HCT116 (cell line): ENCODE results near the gene TEX261. TPM values are rescaled to one million over a fixed set of nuclear protein-coding genes. Genes with fewer than 3 reads are reported as not detected.

Experiments
- ATAC-seq: fragments of 200-7000 bp; cut with Tn5 transposase; 2 replicates; pipeline ENCODE4 v1.9.1; 2020; ENCODE audit warnings: mild to moderate bottlenecking, moderate library complexity
- BruUV-seq: library from RNA; stranded (reverse); fragments of 400-500 nt; replicated peaks from 2 replicates; lab custom pipeline; 2021; lab: Mats Ljungman, UMichigan
- CTCF ChIA-PET: fragments of 300-600 bp; sonication (Branson Sonifier 250); formaldehyde crosslinking; loops from one replicate; lab custom pipeline; 2021; ENCODE audit warnings: antibody characterized with exemption; lab: Charles Lee
- POLR2A ChIA-PET: fragments of 300-600, 350-600 bp; sonication (Branson Sonifier 250); formaldehyde crosslinking; loops from one replicate; lab custom pipeline; 2021; ENCODE audit warnings: antibody characterized with exemption; lab: Charles Lee
- RAD21 ChIA-PET, 2 experiments: fragments of 300-600 bp; sonication (Branson Sonifier 250); formaldehyde crosslinking; loops; one replicate each; lab custom pipeline; 2023; ENCODE audit warnings: low total read pairs in 2 of 2; ENCODE audit not compliant: uncharacterized antibody in 2 of 2, unreplicated experiment in 2 of 2, low non-redundant PET in 1 of 2; lab: Charles Lee
- DNase-seq: peaks from one replicate; pipeline ENCODE4 v3.0.0-alpha.2; 2010; ENCODE audit warnings: low read depth, low spot score
- H2AFZ ChIP-seq: fragments of 200-600 bp; shearing (Covaris generic), sonication (generic); 2 replicates; pipeline ENCODE4 v1.6.1; 2017; ENCODE audit warnings: low read depth, mixed run types, mixed read lengths, antibody characterized with exemption, low read length; ENCODE audit not compliant: poor library complexity, severe bottlenecking
- H3K27ac ChIP-seq: 2 replicates; pipeline ENCODE4 v1.5.1; 2012; ENCODE audit warnings: low read depth, low read length
- H3K27me3 ChIP-seq: fragments of 200-600 bp; sonication (generic); 2 replicates; pipeline ENCODE4 v1.6.1; 2016; ENCODE audit warnings: mixed run types, low read length, mixed read lengths; ENCODE audit not compliant: insufficient read depth
- H3K36me3 ChIP-seq, 2 experiments: fragments of 200-500 bp in 1 of 2; fragments of 200-600 bp in 1 of 2; sonication (Bioruptor generic) in 1 of 2; sonication (generic) in 1 of 2; 2 replicates each; pipeline versions ENCODE4 v1.5.1 to v1.6.1; 2014 to 2016; ENCODE audit warnings: low read length in 2 of 2, inconsistent platforms in 1 of 2, mixed read lengths in 1 of 2, mixed run types in 1 of 2; ENCODE audit not compliant: insufficient read depth in 2 of 2, control insufficient read depth in 1 of 2
- H3K4me1 ChIP-seq, 2 experiments: fragments of 200-600 bp in 1 of 2; sonication (generic) in 1 of 2; 2 replicates each; pipeline versions ENCODE4 v1.5.1 to v1.6.1; 2012 to 2017; ENCODE audit warnings: low read length in 2 of 2, inconsistent platforms in 1 of 2, mild to moderate bottlenecking in 1 of 2, mixed read lengths in 1 of 2, mixed run types in 1 of 2, moderate library complexity in 1 of 2; ENCODE audit not compliant: insufficient read depth in 2 of 2, control insufficient read depth in 1 of 2
- H3K4me2 ChIP-seq: fragments of 200-600 bp; sonication (generic); 2 replicates; pipeline ENCODE4 v1.6.1; 2017; ENCODE audit warnings: mixed run types, low read length, mixed read lengths
- H3K4me3 ChIP-seq, 2 experiments: fragments of 200-600 bp in 1 of 2; sonication (generic) in 1 of 2; replicated peaks in 1 of 2; 2 replicates each; pipeline ENCODE4 v1.5.1; 2011 to 2016; ENCODE audit warnings: low read length in 2 of 2, control low read depth in 1 of 2, low read depth in 1 of 2, mild to moderate bottlenecking in 1 of 2, mixed read lengths in 1 of 2, mixed run types in 1 of 2
- H3K79me2 ChIP-seq: fragments of 200-600 bp; sonication (generic); 2 replicates; pipeline ENCODE4 v1.6.1; 2017; ENCODE audit warnings: mild to moderate bottlenecking, mixed run types, low read length, moderate library complexity, mixed read lengths; ENCODE audit not compliant: insufficient read depth
- H3K9ac ChIP-seq: fragments of 200-600 bp; sonication (generic); 2 replicates; pipeline ENCODE4 v1.6.1; 2016; ENCODE audit warnings: low read length, mixed read lengths
- H3K9me2 ChIP-seq: fragments of 200-600 bp; sonication (generic), shearing (Covaris generic); 2 replicates; pipeline ENCODE4 v1.6.1; 2017; ENCODE audit warnings: mixed run types, mild to moderate bottlenecking, moderate library complexity; ENCODE audit not compliant: insufficient read depth
- H3K9me3 ChIP-seq, 2 experiments: fragments of 200-500 bp in 1 of 2; fragments of 200-600 bp in 1 of 2; sonication (Bioruptor generic) in 1 of 2; sonication (generic) in 1 of 2; 2 replicates each; pipeline ENCODE4 v1.6.1; 2014 to 2017; ENCODE audit warnings: low read length in 2 of 2, mixed read lengths in 2 of 2, inconsistent platforms in 1 of 2, low read depth in 1 of 2, mild to moderate bottlenecking in 1 of 2, mixed run types in 1 of 2, moderate library complexity in 1 of 2; ENCODE audit not compliant: control insufficient read depth in 1 of 2, insufficient read depth in 1 of 2
- H4K20me1 ChIP-seq: fragments of 200-600 bp; sonication (generic), shearing (Covaris generic); 2 replicates; pipeline ENCODE4 v1.6.1; 2017; ENCODE audit warnings: mixed run types, mild to moderate bottlenecking, moderate library complexity; ENCODE audit not compliant: insufficient read depth
- CTCF ChIP-seq, 3 experiments: fragments of 200-600 bp in 1 of 3; sonication (generic) in 1 of 3; IDR thresholded peaks in 2 of 3; conservative IDR thresholded peaks in 1 of 3; 2 replicates each; pipeline ENCODE4 v1.5.1; 2012 to 2017; ENCODE audit warnings: low read depth in 2 of 3, low read length in 2 of 3, antibody characterized with exemption in 1 of 3, borderline replicate concordance in 1 of 3, control low read depth in 1 of 3, mild to moderate bottlenecking in 1 of 3, mixed read lengths in 1 of 3, mixed run types in 1 of 3, moderate library complexity in 1 of 3; ENCODE audit not compliant: insufficient read depth in 1 of 3
- EGR1 ChIP-seq: IDR thresholded peaks from 2 replicates; pipeline ENCODE4 v1.6.1; 2012; ENCODE audit warnings: low read depth
- FOSL1 ChIP-seq: IDR thresholded peaks from 2 replicates; pipeline ENCODE4 v1.6.1; 2012; ENCODE audit warnings: low read depth
- MAX ChIP-seq: IDR thresholded peaks from 2 replicates; pipeline ENCODE4 v1.6.1; 2012
- POLR2AphosphoS5 ChIP-seq: IDR thresholded peaks from 2 replicates; pipeline ENCODE4 v1.6.1; 2011; ENCODE audit warnings: mild to moderate bottlenecking, low read depth, low read length, moderate library complexity
- RAD21 ChIP-seq: IDR thresholded peaks from 2 replicates; pipeline ENCODE4 v1.6.1; 2012; ENCODE audit warnings: low read depth, mild to moderate bottlenecking
- REST ChIP-seq: IDR thresholded peaks from 2 replicates; pipeline ENCODE4 v1.6.1; 2012; ENCODE audit warnings: low read depth
- SRF ChIP-seq: IDR thresholded peaks from 2 replicates; pipeline ENCODE4 v1.6.1; 2012; ENCODE audit warnings: low read depth
- TCF7L2 ChIP-seq: IDR thresholded peaks from 2 replicates; pipeline ENCODE4 v1.7.0; 2011; ENCODE audit warnings: borderline replicate concordance, inconsistent platforms; ENCODE audit not compliant: insufficient read depth, insufficient read length; ENCODE audit errors: extremely low read depth
- intact Hi-C: fragments of 100-400 bp; cut with micrococcal nuclease; formaldehyde crosslinking; loops from 2 replicates; pipeline ENCODE4 v1.10.0; 2022
- total RNA-seq: library from RNA; stranded (reverse); gene quantifications from one replicate; pipeline ENCODE4 v1.2.1, GENCODE V29; 2021; ENCODE audit not compliant: unreplicated experiment

Gene TEX261
- total RNA-seq, 1 experiment from 2014 or later: 37.9 TPM

GRCh38 chr2:70977605-70978205 is 17.0 kb downstream of the TEX261 start:
- POLR2A ChIA-PET: no interaction called here
- Histone ChIP-seq H3K4me1 (peaks cover 7 to 21% of the 10 kb centered on the region in 2 experiments; a peak in 3 of 4 replicates), H3K4me3 (peak overlapping the region in 1 of 2 experiments; percentile 64; a peak in 3 of 4 replicates), H3K9ac (no peak overlapping the region), H4K20me1 (no peaks in the 10 kb centered on the region), H3K79me2 (no peaks in the 10 kb centered on the region), H3K4me2 (peak overlapping the region; percentile 97), H2AFZ (no peak overlapping the region), H3K9me2 (no peaks in the 10 kb centered on the region), H3K27me3 (no peaks in the 10 kb centered on the region), H3K36me3 (no peaks in the 10 kb centered on the region), H3K27ac (no peak overlapping the region), H3K9me3 (no peaks in the 10 kb centered on the region)
- no TSS peak for BruUV-seq
- intact Hi-C loops: loop anchor here (1.0 to 2.0 kb wide), 2 partner anchors 107 to 188 kb away; no protein-coding TSS in a partner anchor
- TF ChIP-seq MAX (no peak), CTCF (IDR thresholded peaks at IDR 0.05 in 2 of 3, conservative IDR thresholded peaks at IDR 0.05 in 1 of 3; ENCODE audit: borderline replicate concordance in 1 of 3, insufficient read depth in 1 of 3, low read depth in 2 of 3, low read length in 2 of 3) (0 out of 6 replicates have a peak, but pooled peaks of 1 of the 3 experiments have one; percentile 21)
- ATAC-seq (no peak), DNase-seq (no peak)
- CTCF ChIA-PET: interaction anchor here (0.7 to 1.4 kb wide), 7 partner anchors 11 to 674 kb away, joined by 3 to 6 read pairs (median 4); no protein-coding TSS in a partner anchor
- RAD21 ChIA-PET: no interaction called here

GRCh38 chr2:70975237-70975636 is 19.4 kb downstream of the TEX261 start:
- ChIA-PET POLR2A (no interaction called here), RAD21 (no interaction called here), CTCF (no interaction called here)
- H3K4me2 ChIP-seq: no peak overlapping the region
- H3K4me1 ChIP-seq: peaks cover 7 to 21% of the 10 kb centered on the region in 2 experiments; a peak in 3 of 4 replicates
- H3K27me3 ChIP-seq: no peaks in the 10 kb centered on the region
- intact Hi-C loops: no loop called here
- DNase-seq (no peak), ATAC-seq (no peak)
- no TSS peak for BruUV-seq
- no peaks in the 10 kb centered on the region for H4K20me1 ChIP-seq
- H3K79me2 ChIP-seq: no peaks in the 10 kb centered on the region
- no peak overlapping the region for H3K27ac ChIP-seq
- H3K9me2 ChIP-seq: no peaks in the 10 kb centered on the region
- no peaks in the 10 kb centered on the region for H3K9me3 ChIP-seq
- H3K4me3 ChIP-seq: no peak overlapping the region
- no peak overlapping the region for H2AFZ ChIP-seq
- no peaks in the 10 kb centered on the region for H3K36me3 ChIP-seq
- H3K9ac ChIP-seq: no peak overlapping the region
- TF ChIP-seq POLR2AphosphoS5: no peak
- no peak for TF ChIP-seq SRF
- no peak for TF ChIP-seq EGR1
- no peak for TF ChIP-seq TCF7L2
- no peak for TF ChIP-seq FOSL1
- no peak for TF ChIP-seq CTCF (IDR thresholded peaks at IDR 0.05 in 2 of 3, conservative IDR thresholded peaks at IDR 0.05 in 1 of 3; ENCODE audit: borderline replicate concordance in 1 of 3, insufficient read depth in 1 of 3, low read depth in 2 of 3, low read length in 2 of 3)
- no peak for TF ChIP-seq REST
- TF ChIP-seq RAD21: no peak
